HTERT RPE-1 (cell line): Measurements from ENCODE around the gene ETV2.
"Not testable (repeated sequence)": the region's sequence is repeated elsewhere in the genome, so short reads cannot be mapped to it uniquely, and the experiment has no call there.

Source experiments
- in situ Hi-C: fragments of 300-500 bp; cut with MboI; formaldehyde crosslinking; loops from 4 replicates; pipeline ENCODE4 v1.14.3; 2020; ENCODE audit warnings: low sequenced_read_pairs

ETV2 gene

DNA sequence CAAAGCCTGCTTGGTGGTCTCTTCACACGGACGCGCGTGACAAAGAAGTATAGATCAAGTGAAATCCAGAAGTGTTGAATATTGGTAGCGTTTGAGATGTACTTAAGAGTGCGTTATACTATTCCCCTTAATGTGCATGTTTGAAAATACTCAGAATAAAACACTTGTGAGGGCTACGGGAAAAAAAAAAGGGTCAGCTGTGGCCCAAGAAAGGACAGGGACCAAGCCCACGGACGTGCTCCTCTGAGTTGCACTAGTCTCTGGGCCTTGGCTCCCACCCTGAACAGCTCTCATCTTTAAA, 13.3 kb upstream of the ETV2 start:
- in situ Hi-C loops = no loop called here

DNA sequence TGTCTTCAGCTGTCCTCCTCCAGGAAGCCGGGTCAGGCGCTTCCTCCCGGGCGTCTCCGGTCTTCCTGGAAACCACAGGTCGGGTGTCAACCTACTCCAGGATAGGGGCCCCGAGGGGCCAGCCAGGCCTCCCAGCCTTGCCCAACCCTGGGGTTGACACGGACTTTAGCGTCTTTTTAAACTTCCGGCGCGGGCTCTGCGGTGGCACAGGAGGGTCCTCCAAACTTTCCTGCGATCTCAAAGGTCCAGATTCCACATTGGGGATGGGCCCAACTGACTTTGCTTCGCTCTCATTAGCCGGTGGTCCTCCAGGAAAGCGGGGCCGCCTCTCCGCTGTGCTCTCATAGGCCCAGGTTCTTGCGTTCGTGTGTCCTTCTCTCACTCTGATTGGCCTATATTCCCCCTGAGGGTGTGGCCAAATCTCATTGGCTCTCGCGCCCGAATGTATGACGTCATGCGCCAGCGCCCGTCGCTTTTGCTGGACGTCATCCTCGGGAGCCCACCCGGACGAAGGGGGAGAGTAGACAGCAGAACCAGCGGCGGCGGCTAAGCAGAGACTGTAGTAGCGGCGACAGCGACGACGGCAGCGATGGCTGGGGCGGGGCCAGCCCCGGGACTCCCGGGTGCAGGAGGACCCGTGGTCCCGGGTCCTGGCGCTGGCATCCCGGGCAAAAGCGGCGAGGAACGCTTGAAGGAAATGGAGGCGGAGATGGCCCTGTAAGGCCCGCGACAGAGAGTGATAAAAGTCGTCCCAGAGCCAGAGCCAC, 12.8 kb upstream of the ETV2 start, which contains the start of gene RBM42:
Gene RBM42 (plus strand): TSS at position 472 of the 767 bp plus-strand sequence. CDS start 118 bp downstream, at position 590.
- in situ Hi-C loops = no loop called here

DNA sequence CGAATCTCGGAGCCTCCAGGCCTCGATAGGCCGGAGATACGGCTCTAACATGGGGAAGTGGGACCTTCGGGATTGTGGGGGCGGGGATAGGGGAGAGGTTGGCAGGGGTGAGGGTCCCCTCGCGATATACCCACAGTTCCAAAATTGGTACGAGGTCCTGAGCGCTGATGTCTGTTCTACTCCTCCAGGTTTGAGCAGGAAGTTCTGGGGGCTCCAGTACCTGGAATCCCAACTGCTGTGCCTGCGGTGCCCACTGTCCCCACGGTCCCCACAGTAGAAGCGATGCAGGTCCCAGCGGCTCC, 12.3 kb upstream of the ETV2 start:
- in situ Hi-C loops = no loop called here

DNA sequence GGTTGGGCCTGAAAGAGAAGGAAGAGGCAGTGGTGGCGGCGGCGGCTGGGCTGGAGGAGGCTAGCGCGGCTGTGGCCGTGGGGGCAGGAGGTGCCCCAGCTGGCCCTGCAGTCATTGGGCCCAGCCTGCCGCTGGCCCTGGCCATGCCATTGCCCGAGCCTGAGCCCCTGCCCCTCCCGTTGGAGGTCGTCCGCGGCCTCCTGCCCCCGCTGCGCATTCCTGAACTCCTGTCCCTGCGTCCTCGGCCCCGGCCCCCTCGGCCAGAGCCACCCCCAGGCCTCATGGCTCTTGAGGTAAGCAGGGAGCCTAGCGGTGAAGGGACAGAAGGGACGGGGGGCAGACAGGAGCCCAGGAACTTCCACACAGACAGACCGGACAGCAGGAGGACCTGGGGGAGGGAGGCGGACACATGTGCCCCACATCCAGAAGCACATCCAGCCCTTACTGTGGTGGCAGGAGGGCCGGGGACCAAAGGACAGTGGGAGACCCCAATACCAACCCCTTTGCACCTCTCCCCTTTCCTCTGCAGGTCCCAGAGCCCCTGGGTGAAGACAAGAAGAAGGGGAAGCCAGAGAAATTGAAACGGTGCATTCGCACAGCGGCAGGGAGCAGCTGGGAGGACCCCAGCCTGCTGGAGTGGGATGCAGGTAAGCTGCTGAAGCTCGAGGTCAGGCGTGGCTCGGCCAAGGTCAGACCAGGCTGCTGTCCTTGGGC, 7.7 kb upstream of the ETV2 start:
- in situ Hi-C loops = no loop called here

DNA sequence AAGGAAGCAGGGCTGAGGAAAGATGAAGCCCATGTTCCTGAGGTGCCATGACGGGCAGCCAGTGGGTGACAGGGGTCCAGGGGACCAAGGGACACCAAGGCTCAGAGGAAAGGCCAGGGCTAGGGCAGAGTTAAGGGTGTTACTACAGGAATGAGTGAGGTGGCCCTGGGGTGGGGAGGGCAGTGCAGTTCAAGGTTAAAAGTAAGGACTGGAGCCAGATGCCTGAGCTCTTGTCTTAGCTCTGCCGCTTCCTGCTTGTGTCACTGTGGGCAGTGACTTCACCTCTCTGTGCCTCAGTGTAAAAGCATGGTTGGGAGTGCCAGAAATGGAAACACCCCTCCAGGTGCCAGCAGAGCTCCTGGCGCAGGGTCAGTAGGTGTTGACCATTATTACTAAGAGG, 4.9 kb upstream of the ETV2 start:
- in situ Hi-C loops = no loop called here

DNA sequence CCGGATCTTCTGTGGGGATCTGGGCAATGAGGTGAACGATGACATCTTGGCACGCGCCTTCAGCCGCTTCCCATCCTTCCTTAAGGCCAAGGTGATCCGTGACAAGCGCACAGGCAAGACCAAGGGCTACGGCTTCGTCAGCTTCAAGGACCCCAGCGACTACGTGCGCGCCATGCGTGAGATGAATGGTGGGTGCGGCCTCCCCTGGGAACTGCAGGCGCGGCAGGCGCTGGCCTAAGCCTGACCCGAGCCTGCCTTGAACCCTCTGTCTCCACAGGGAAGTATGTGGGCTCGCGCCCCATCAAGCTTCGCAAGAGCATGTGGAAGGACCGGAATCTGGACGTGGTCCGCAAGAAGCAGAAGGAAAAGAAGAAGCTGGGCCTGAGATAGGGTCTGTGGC, 4.4 kb upstream of the ETV2 start:
- in situ Hi-C loops = no loop called here

DNA sequence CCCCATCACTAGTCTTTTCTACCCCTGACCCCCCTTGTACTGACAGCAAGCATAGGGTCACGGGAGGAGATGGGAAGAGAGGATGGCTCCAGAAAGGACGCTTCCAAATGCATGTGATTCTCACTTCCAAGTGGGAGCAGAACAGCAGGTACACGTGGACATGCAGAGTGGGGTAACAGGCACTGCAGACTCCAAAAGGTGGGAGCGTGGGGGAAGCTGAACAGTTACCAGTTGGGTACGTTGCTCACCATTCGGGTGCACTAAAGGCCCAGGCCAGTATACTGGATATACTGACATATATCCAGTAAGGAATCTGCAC, 2.3 kb upstream of the ETV2 start:
- in situ Hi-C loops = no loop called here

DNA sequence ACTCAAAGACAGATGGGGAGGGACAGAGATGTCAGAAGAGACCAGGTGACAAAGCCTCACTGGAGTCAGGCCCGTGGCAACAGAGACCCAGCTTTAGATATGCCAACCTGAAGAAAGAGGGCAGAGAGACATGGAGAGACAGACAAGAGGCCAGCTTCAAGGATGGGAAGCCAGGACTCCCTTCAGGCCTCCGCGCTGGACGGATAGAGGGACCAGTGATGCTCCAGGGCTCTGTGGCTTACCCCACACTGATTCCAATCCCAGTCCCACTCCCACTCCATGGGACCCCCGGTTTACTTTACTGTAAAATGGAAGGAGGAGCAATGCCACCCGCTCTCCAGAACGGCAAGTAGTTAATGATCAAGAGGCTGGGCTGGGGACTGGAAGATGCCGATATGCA, 1.7 kb upstream of the ETV2 start:
- in situ Hi-C loops = no loop called here

DNA sequence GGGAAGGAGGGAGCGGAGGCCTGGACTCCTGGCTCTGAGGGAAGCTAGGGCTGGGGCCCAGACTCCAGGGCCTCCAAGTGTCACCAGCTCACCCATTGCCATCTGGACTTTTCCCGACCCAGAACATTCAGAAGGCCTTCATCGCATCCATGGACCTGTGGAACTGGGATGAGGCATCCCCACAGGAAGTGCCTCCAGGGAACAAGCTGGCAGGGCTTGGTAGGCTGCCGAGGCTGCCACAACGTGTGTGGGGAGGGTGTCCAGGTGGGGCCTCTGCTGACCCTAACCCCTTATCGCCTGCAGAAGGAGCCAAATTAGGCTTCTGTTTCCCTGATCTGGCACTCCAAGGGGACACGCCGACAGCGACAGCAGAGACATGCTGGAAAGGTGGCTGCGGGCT, 767 bp downstream of the ETV2 start:
- in situ Hi-C loops = no loop called here

DNA sequence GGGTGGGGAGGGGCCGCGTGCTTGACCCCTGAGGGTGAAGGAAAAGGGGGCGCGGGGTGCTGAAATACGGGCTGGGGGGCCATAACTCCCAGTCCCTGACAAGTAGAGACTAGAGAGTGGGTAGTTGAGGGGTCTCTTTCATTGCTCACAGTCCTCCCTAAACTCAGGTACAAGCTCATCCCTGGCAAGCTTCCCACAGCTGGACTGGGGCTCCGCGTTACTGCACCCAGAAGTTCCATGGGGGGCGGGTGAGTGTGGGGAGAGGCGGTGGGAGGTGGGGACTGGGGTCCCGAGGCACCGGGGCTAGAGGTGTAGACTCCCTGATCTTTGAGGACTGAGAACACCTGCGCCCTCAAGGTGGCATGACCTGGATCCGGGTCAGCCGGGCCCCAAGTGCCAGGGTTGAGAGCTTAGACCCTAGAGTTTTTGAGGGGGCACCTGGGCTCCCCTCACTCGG, 1.3 kb downstream of the ETV2 start:
- in situ Hi-C loops = no loop called here

DNA sequence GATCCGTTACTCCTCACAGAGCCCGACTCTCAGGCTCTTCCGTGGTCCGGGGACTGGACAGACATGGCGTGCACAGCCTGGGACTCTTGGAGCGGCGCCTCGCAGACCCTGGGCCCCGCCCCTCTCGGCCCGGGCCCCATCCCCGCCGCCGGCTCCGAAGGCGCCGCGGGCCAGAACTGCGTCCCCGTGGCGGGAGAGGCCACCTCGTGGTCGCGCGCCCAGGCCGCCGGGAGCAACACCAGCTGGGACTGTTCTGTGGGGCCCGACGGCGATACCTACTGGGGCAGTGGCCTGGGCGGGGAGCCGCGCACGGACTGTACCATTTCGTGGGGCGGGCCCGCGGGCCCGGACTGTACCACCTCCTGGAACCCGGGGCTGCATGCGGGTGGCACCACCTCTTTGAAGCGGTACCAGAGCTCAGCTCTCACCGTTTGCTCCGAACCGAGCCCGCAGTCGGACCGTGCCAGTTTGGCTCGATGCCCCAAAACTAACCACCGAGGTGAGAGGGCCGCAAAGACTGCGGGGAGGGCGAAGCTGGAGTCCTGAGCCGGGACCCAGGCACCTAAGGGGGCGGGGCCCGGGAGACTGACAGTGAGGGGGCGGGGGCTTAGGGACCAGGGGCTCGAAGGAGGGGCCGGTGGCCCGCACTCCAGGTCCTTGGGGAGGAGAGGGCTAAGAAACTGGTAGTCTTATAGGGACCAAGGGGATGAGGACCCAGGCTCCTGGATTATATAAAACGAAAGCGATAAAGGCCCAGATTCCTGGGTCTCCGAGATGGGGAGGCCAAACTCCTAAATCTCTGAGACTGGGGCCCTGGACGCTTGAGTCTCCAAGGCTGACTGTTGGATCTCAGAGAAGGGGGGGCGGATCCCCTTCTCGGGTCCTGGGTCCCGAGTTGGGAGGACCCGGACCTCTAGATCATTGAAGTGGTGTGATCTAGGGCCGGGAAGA, 2.0 kb downstream of the ETV2 start:
- in situ Hi-C loops = no loop called here

DNA sequence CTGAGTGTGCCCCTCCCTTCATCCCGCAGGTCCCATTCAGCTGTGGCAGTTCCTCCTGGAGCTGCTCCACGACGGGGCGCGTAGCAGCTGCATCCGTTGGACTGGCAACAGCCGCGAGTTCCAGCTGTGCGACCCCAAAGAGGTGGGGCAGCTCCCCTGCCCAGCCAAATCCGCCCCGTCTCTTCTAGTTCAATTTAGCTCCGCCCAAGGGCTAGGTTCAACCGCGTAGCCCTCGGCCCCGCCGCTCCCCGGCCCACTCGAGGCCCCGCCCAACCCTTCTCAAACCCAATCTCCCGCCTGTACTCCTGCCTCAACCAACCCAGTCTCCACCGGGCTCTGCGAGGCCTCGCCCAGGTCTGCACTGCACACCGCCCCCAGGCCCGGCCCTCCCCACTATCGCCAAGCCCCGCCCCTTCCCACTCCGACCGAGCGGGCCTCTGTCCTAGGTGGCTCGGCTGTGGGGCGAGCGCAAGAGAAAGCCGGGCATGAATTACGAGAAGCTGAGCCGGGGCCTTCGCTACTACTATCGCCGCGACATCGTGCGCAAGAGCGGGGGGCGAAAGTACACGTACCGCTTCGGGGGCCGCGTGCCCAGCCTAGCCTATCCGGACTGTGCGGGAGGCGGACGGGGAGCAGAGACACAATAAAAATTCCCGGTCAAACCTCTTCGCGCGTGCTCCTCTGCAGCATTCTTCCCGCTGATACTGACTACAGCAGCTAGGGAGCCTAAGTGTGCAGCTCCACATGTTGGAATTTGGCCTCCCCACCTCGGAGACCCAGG, 2.9 kb downstream of the ETV2 start:
- in situ Hi-C loops = no loop called here

DNA sequence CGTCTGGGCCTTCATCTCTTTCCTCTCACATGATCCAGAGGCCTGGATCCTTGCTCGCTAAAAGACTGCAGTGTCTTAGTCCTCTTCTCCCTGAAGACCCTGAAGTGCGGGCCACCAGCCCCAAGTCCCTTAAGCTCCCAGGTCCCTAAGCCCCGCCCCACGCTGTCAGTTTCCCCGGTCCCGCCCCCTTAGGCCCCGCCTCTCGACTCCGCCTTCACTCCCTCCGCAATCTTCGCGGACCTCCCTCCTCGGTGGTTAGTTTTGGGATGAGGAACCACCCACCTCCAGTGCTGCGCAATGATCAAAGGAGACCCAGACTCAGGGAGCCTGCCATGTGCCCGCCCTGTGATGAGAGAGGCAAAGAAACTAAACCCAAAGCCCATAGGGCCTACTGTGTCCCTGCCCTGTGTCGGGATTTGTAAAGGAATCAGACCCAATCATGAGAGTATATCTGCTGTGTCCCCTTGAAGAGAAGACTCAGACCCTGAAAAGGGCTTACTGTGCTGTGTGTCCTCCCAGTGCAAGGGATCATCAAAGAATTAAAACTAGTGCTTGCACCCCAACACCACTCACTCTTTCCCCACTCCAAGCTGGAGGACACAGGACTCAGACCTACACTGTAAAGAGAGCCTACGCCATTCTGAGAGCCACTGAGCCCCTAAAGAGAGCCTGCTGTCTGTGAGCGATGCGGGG, 3.6 kb downstream of the ETV2 start:
- in situ Hi-C loops = no loop called here

DNA sequence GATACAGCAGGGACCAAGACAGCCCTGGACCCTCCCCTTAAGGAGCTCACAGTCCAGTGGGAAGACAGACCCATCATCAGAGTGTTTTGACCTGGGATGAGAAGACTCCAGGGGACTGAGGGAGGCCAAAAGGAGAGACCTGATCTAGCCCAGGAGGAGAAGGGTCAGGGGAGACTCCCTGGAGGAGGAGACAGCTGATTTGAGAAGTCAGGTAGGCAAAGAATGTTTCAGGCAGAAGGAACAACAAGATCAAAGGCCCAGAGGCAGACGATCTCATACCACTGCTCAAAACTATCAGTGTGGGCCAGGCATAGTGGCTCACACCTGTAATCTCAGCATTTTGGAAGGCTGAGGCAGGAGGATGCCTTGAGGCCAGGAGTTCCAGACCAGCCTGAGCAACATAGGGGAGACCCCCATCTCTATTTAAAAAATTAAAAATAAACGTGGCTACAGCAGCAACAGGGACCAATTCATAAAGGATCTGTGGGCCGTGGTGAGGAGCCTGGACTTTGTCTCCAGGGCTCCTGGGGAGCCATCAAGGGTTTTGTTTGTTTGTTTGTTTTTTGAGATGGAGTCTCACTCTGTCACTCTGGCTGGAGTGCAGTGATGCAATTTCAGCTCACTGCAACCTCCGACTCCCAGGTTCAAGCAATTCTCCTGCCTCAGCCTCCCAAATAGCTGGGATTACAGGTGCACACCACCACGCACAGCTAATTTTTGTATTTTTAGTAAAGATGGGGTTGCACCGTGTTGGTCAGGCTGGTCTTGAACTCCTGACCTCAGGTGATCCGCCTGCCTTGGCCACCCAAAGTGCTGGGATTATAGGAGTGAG, 4.4 kb downstream of the ETV2 start:
- in situ Hi-C loops = no loop called here

DNA sequence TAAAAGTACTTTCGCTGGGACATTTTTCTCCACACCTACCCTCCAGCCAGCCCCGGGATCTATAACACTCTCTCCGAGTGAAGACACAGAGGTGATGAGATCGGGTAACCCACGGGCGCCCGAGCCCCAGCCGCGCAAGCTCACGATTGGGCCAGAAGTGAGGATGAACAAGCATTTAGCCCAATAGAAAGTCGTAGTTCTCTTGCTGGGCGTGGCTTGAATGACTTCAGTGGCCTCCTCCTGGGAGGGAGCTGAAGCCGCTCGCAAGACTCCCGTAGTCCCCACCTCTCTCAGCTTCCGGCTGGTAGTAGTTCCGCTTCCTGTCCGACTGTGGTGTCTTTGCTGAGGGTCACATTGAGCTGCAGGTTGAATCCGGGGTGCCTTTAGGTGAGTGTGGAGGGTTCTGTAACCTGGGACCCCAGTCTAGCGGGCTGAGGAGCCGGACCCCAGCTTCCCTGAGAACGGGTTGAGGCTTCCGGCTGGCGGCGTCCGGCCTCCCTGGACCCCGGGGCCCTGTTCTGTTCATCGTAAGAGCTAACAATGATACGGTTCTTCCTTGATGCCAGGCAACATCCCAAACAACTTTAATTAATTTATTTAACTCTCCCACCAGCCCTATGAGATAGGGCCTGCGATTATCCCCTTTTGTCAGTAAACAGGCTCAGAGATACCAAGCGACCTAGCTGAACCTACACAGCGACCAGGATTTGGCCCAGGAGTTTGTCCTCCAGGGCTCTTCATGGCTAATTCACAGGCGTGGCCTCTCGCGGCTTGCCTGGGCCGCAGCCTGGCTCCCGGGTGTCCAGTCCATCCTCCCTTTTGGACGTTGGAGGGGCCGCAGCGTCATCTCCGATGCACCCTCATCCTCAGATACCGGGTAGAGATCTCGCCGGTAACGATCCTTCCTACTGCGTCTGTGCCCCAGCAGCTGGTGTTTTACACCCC, 6.7 kb downstream of the ETV2 start, which contains the start of gene COX6B1:
Gene COX6B1 (plus strand): TSS at position 307 of the 945 bp plus-strand sequence. CDS start 2,921 bp downstream, outside the sequence.
- in situ Hi-C loops = no loop called here

DNA sequence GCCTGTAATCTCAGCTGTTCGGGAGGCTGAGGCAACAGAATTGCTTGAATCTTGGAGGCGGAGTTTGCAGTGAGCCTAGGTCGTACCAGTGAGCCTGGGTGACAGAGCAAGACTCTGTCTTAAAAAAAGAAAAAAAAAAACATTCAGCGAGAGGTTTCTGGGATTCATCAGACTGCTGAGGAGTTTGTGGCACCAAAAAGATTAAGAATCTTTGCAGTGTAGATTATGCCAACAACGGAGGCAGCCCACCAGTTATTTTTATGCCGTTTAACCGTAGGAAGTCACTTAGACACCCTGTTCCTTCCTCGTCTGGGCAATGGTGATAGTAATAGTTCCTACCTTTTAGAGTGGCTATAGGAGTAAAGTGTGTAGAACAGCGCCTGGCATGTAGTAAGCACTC, 9.0 kb downstream of the ETV2 start:
- in situ Hi-C loops = no loop called here

DNA sequence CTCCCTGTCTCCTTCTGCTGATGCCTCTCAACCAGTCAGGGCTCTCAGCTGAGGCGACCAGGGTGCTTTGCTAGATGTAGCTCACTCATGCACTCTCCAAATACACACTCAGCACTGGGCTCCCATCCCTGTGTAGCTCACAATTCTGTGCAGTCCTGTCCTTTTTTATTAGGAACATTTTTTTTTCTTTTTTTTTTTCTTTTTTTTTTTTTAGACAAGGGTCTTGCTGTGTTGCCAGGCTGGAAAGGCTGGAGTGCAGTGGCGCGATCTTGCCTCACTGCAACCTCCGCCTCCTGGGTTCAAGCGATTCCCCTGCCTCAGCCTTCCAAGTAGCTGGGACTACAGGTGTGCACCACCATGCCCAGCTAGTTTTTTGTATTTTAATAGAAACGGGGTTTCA, 13.3 kb downstream of the ETV2 start:
- in situ Hi-C loops = not testable (repeated sequence)

DNA sequence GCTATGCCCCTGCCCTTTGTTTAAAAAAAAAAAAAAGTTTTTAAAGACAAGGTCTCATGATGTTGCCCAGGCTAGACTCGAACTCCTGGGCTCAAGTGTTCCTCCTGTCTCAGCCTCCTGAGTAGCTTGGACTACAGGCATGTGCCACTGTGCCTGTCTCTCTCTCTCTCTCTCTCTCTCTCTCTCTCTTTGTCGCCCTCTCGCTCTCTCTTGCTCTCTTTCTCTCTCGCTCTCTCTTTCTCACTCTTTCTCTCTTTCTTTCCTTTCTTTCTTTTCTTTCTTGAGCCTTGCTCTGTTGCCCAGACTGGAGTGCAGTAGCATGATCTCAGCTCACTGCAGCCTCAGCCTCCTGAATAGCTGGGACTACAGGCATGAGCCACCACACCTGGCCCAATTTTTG, 14.1 kb downstream of the ETV2 start:
- in situ Hi-C loops = no loop called here
